Stimulated activated CD4-positive, alpha-beta T cell treated with anti-CD3 and anti-CD28 coated beads, Interleukin-12 subunit alpha, Interleukin-12 subunit beta, amount 100 ng/mL, for 24 hours (primary cell): Measurements from ENCODE around the gene GDPD2.

Source experiments
- DNase-seq, 2 experiments: peaks; one replicate each; pipeline ENCODE4 v3.0.0-alpha.2; 2020; ENCODE audit warnings: low read depth in 2 of 2

Gene GDPD2

GRCh38 chrX:70437921-70438665, 15.0 kb downstream of the GDPD2 start:
- DNase-seq: no peak

- DNase-seq: no peak
Observed at GRCh38 chrX:70439016-70439415, 15.9 kb downstream of the GDPD2 start.

- no peak for DNase-seq
Observed at GRCh38 chrX:70442224-70442623, 19.1 kb downstream of the GDPD2 start.

DNA sequence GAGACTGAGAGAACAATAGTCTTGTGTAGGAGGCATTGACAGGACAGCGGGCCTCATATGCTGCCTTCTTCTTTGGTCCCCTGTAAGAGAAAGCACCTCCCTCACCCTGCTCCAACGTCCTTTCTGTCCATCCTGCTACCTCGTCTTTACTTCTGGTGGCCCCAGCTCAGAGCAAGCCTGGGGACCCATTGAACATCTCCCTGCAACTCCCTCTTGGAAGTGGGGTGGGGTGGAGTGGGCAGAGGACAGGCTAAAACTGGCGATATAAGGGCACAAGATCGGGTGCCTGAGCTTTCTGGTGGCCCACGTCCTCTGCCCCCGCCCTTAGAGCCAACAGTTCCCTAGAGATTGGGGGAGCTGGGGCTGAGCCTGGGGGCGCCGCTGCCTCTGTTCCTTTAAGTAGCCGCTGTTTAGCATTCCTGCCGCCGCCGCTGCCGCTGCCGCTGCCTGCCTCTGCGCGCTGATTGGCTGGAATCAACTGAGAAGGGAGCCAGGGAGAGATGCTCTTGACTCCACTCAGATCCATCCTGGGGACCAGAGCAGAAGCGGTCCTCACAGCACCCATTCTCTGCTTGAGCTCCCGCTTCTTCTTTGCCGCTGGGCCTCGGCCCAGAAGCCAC, 21.3 kb downstream of the GDPD2 start, which contains the start of gene DLG3:
TSS of gene DLG3 (plus strand) at position 510 of the 620 bp plus-strand sequence. CDS start 367 bp downstream, outside the sequence.
- no peak for DNase-seq

DNA sequence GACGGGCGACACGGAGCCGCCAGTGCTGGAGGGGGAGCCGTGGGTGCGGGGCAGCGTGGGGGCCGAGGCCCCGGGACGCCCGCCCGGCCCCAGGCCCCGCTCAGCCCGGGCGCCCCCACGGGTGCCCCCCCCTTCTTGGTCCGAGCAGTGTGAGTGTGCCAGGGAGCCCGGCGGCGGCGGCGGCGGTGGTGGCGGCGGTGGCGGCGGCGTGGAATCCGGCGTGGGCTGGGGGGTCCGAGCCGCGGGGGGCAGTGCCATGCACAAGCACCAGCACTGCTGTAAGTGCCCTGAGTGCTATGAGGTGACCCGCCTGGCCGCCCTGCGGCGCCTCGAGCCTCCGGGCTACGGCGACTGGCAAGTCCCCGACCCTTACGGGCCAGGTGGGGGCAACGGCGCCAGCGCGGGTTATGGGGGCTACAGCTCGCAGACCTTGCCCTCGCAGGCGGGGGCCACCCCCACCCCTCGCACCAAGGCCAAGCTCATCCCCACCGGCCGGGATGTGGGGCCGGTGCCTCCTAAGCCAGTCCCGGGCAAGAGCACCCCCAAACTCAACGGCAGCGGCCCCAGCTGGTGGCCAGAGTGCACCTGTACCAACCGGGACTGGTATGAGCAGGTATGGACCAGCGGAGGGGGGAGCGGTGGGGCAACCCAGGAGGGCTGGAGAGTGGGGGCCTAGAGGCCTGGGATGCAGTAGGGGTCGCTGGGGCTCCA, 22.0 kb downstream of the GDPD2 start:
- DNase-seq: no peak

GRCh38 chrX:70445951-70446350, 22.8 kb downstream of the GDPD2 start:
- DNase-seq: no peak

- DNase-seq: no peak
Observed at GRCh38 chrX:70446380-70447350, 23.6 kb downstream of the GDPD2 start.

DNA sequence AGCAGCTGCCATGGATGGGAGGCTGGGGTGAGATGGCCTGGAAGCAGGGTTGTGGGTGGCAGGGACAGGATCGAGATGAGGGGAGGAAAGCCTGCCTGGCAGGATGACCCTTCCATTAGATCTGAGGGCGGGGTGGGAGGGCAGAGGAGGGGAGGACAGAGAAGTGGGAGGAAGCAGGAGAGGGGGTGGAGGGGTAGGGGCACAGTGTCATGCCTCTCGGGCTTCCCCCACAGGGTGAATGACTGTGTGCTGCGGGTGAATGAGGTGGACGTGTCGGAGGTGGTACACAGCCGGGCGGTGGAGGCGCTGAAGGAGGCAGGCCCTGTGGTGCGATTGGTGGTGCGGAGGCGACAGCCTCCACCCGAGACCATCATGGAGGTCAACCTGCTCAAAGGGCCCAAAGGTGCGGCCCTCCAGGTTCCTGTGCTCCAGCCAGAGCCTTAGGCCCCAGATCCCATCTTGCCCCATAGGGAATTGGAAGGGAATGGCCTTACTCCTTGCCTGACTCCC, 26.4 kb downstream of the GDPD2 start:
- no peak for DNase-seq

DNA sequence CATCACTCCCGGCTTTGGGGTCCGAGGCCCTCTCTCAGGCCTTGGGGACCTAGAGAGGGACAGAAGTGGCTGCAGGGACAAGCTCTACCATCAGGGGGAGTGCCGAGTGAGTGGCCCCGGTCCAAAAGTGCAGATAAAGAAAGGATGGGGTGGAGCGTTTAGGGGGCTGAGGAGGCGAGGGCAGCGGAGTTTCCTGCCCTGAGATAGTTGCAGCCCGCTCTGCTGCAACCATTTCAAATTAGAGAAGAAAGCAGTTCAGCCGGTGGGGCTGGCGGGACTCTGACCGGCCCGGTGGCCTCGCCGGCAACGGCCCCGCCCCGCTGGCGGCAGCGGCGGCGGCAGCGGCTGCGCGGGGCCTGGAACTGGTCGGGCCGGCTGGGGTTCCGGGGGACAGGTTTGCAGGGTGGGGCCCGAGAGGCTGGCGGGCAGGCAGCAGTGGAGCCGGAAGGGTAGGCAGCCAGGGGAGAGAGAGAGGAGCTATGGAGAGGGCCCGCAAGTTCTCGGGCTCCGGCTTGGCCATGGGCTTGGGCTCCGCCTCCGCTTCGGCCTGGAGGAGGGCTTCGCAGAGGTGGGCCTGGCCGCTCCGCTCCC, 29.1 kb downstream of the GDPD2 start:
- DNase-seq: peak in 1 of 2 experiments; percentile 53

GRCh38 chrX:70453024-70453618, 30.0 kb downstream of the GDPD2 start:
- no peak for DNase-seq

GRCh38 chrX:70454441-70455365, 31.6 kb downstream of the GDPD2 start:
- DNase-seq: peak in 1 of 2 experiments; percentile 57

- DNase-seq: no peak
Observed at GRCh38 chrX:70455366-70456202, 32.5 kb downstream of the GDPD2 start.

GRCh38 chrX:70456256-70456655, 33.1 kb downstream of the GDPD2 start:
- DNase-seq: no peak

- DNase-seq: no peak
Observed at GRCh38 chrX:70461026-70461425, 37.9 kb downstream of the GDPD2 start.

- no peak for DNase-seq
Observed at GRCh38 chrX:70464051-70464450, 40.9 kb downstream of the GDPD2 start.

DNA sequence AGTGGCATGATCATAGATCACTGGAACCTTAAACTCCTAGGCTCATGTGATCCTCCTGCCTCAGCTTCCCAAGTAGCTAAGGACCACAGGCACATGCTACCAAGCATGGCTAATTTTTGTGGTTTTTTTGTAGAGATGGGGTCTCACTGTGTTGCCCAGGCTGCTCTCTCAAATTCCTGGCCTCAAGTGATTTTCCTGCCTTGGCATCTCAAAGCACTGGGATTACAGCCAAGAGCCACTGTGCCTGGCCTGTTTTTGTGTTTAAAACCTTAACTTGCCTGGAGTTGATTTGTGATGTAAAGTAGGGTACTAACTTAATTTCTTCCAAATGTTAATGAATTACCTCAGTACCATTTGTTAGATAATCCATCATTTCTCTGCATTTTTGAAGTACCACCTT, 43.9 kb downstream of the GDPD2 start:
- DNase-seq: no peak

DNA sequence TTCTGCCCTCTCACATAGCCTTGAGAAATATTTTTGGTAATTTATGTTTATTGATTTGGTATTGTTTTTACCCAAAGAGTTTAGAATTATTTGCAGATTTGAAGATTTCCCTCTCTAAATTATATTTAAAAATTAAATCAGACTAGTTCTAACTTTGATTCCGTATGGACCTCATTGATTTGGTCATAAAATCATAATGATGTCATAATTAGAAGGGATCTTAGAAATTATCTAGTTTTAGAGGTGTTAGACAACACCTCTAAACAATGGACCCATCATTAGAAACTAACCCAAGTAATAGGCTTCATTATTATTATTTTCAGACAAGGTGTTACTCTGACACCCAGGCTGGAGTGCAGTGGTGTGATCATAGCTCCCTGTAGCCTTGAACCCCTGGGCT, 45.6 kb downstream of the GDPD2 start:
- DNase-seq: no peak

- no peak for DNase-seq
Observed at GRCh38 chrX:70470850-70471289, 47.8 kb downstream of the GDPD2 start.
